CD14-positive monocyte (primary cell): Measurements from ENCODE around the gene TUBB3. TPM values are rescaled to one million over a fixed set of nuclear protein-coding genes. Genes with fewer than 3 reads are reported as not detected.

Experiments
- DNase-seq, 3 donors: peaks; one replicate each; pipeline ENCODE4 v3.0.0-alpha.2; 2011 to 2022
- H2AFZ ChIP-seq: 2 replicates; pipeline ENCODE4 v1.6.0; 2012; ENCODE audit warnings: mild to moderate bottlenecking, low read depth, low read length, inconsistent platforms; ENCODE audit not compliant: insufficient read depth, poor library complexity, severe bottlenecking
- H3K27ac ChIP-seq, 2 donors: 1 replicate in 1 of 2; 2 replicates in 1 of 2; pipeline ENCODE4 v1.5.1; 2012 to 2013; ENCODE audit warnings: low read length in 2 of 2, control low read depth in 1 of 2, inconsistent platforms in 1 of 2, low read depth in 1 of 2, mild to moderate bottlenecking in 1 of 2
- H3K27me3 ChIP-seq, 2 donors: one replicate each; pipeline versions ENCODE4 v1.6.0 to v1.6.1; 2011 to 2013; ENCODE audit warnings: low read length in 2 of 2; ENCODE audit not compliant: control insufficient read depth in 2 of 2, insufficient read depth in 2 of 2
- H3K36me3 ChIP-seq, 2 donors: replicated peaks in 1 of 2; 1 replicate in 1 of 2; 2 replicates in 1 of 2; pipeline versions ENCODE4 v1.5.1 to v1.6.1; 2012 to 2013; ENCODE audit warnings: low read length in 2 of 2, control low read depth in 1 of 2, inconsistent platforms in 1 of 2, mild to moderate bottlenecking in 1 of 2; ENCODE audit not compliant: insufficient read depth in 2 of 2, control insufficient read depth in 1 of 2
- H3K4me1 ChIP-seq, 2 donors: 1 replicate in 1 of 2; 2 replicates in 1 of 2; pipeline versions ENCODE4 v1.5.1 to v1.6.1; 2012 to 2013; ENCODE audit warnings: low read length in 2 of 2, control low read depth in 1 of 2, inconsistent platforms in 1 of 2, mild to moderate bottlenecking in 1 of 2, moderate library complexity in 1 of 2; ENCODE audit not compliant: insufficient read depth in 2 of 2, control insufficient read depth in 1 of 2
- H3K4me2 ChIP-seq: replicated peaks from 2 replicates; pipeline ENCODE3; 2012; ENCODE audit warnings: low read length, moderate library complexity, mild to moderate bottlenecking; ENCODE audit not compliant: poor library complexity, severe bottlenecking; ENCODE audit errors: extremely low read depth
- H3K4me3 ChIP-seq, 3 experiments: fragments of 200-600 bp in 1 of 3; sonication (generic) in 1 of 3; replicated peaks in 1 of 3; 1 replicate in 2 of 3; 2 replicates in 1 of 3; pipeline ENCODE4 v1.5.1; 2011 to 2013; ENCODE audit warnings: low read length in 3 of 3, mild to moderate bottlenecking in 3 of 3, control low read depth in 2 of 3, low read depth in 2 of 3, inconsistent platforms in 1 of 3, moderate library complexity in 1 of 3
- H3K79me2 ChIP-seq: 2 replicates; pipeline ENCODE4 v1.6.0; 2012; ENCODE audit warnings: mild to moderate bottlenecking, control low read depth, inconsistent platforms, low read length, moderate library complexity; ENCODE audit not compliant: insufficient read depth
- H3K9ac ChIP-seq: 2 replicates; pipeline ENCODE4 v1.6.0; 2017; ENCODE audit warnings: low read length, mild to moderate bottlenecking; ENCODE audit not compliant: insufficient read depth, poor library complexity, severe bottlenecking
- H3K9me3 ChIP-seq, 2 donors: replicated peaks in 1 of 2; 1 replicate in 1 of 2; 2 replicates in 1 of 2; pipeline versions ENCODE4 v1.5.1 to v1.6.1; 2012 to 2013; ENCODE audit warnings: low read length in 2 of 2, control low read depth in 1 of 2; ENCODE audit not compliant: control insufficient read depth in 1 of 2, insufficient read depth in 1 of 2
- H4K20me1 ChIP-seq: 2 replicates; pipeline ENCODE4 v1.6.0; 2012; ENCODE audit warnings: mild to moderate bottlenecking, low read length, control low read depth, moderate library complexity; ENCODE audit not compliant: insufficient read depth
- H3K27ac Mint-ChIP-seq, 7 donors: one replicate each; pipeline ENCODE4 v1.8.0; 2020; ENCODE audit warnings: mild to moderate bottlenecking in 7 of 7, mixed read lengths in 7 of 7, moderate library complexity in 6 of 7, inconsistent platforms in 2 of 7
- H3K27me3 Mint-ChIP-seq, 3 donors: one replicate each; pipeline ENCODE4 v1.8.0; 2021 to 2022; ENCODE audit warnings: low read depth in 3 of 3, mild to moderate bottlenecking in 3 of 3, mixed read lengths in 3 of 3, moderate library complexity in 3 of 3, inconsistent platforms in 1 of 3
- H3K36me3 Mint-ChIP-seq, 2 donors: one replicate each; pipeline ENCODE4 v1.8.0; 2020; ENCODE audit warnings: mixed read lengths in 2 of 2, inconsistent platforms in 1 of 2, mild to moderate bottlenecking in 1 of 2
- H3K4me1 Mint-ChIP-seq: one replicate; pipeline ENCODE4 v1.8.0; 2020; ENCODE audit warnings: mild to moderate bottlenecking, mixed read lengths
- H3K4me3 Mint-ChIP-seq, 2 donors: one replicate each; pipeline ENCODE4 v1.8.0; 2020; ENCODE audit warnings: mild to moderate bottlenecking in 2 of 2, mixed read lengths in 2 of 2, moderate library complexity in 1 of 2
- H3K9me3 Mint-ChIP-seq, 7 donors: one replicate each; pipeline ENCODE4 v1.8.0; 2020 to 2022; ENCODE audit warnings: mixed read lengths in 7 of 7, mild to moderate bottlenecking in 6 of 7, moderate library complexity in 6 of 7, inconsistent platforms in 2 of 7
- WGBS: methylation state at CpG from one replicate; pipeline ENCODE4 v1.1.5; 2013; ENCODE audit warnings: missing lambda C conversion rate; ENCODE audit not compliant: insufficient coverage; 5-methylcytosine and 5-hydroxymethylcytosine counted together
- intact Hi-C, 2 donors: fragments of 100-400 bp; cut with micrococcal nuclease; formaldehyde crosslinking; loops; one replicate each; pipeline versions ENCODE4 v1.15.0 to v1.15.1; 2023
- polyA plus RNA-seq, 3 donors: library from polyadenylated mRNA; depleted of rRNA in 1 of 3; unstranded in 2 of 3; stranded (reverse) in 1 of 3; fragments of 300-500 nt in 2 of 3; fragments of >200 nt in 1 of 3; fragmentation: Illumina TruSeq in 2 of 3; gene quantifications; 1 replicate in 2 of 3; 2 replicates in 1 of 3; pipeline ENCODE4 v1.2.3, GENCODE V29; 2012 to 2021
- TF ChIP-seq, protein P1 (sequence below): fragments of 200-600 bp; IDR thresholded peaks from one replicate; pipeline ENCODE4 v1.8.0; 2022; ENCODE audit warnings: antibody characterized with exemption, mild to moderate bottlenecking

TUBB3 gene
- polyA plus RNA-seq, 3 donors: 2.9 TPM; not detected in 2

DNA sequence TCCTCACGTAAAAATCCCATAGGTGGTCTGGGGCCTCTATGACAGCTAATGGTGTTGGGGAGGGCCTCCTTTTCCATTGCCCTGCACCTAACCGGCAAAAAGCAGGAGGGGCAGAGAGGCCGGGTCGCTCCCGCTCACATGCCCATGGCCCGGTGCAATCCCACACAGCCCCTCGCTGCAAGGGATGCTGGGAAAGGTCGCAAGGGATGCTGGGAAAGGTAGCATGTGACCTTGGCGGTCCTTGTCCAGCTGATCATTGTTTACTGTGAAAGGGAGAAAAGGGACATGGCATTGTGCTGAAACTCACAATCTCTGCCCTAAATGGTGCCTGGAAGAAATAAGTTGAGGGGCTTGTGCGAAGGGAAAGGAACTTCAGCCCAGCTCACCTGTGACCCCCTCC, 35.5 kb downstream of the TUBB3 start:
- peaks cover 64% of the 10 kb centered on the region for H3K4me1 Mint-ChIP-seq
- 95% methylated on average over 8 of the region's 10 CpGs for WGBS

DNA sequence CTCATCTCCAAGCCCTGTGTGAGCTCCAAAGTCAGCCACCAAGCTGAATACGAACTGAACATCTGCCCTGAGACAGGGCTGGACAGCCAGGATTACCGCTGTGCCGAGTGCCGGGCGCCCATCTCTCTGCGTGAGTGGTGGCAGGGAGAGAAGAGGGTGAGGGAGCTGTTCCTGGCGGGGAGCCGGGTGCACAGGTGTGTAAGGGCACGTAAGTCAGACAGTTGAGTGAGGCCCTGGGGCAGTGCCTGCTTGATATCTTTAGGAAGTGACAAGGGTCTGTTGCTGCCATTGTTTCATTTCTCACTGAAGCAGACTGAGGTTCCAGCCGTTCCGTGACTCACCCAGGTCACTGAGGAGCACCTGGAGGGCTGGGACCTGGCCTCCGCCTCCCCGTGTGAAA, 37.8 kb downstream of the TUBB3 start:
- Mint-ChIP-seq H3K4me3 (no peak overlapping the region), H3K27ac (peak overlapping the region in 2 of 7 donors; percentile 32 to 40), H3K4me1 (peaks cover 42% of the 10 kb centered on the region), H3K9me3 (peaks cover 0 to 3% (median 0%) of the 10 kb centered on the region in 7 donors), H3K27me3 (peaks cover 0 to 2% (median 0%) of the 10 kb centered on the region in 3 donors), H3K36me3 (peaks cover 59 to 84% of the 10 kb centered on the region in 2 donors)
- no peak for DNase-seq
- Histone ChIP-seq H3K27ac (no peak overlapping the region), H3K4me1 (peaks cover 36 to 41% of the 10 kb centered on the region in 2 donors), H3K9me3 (no peaks in the 10 kb centered on the region), H3K4me2 (no peak overlapping the region), H3K36me3 (peaks cover 65 to 77% of the 10 kb centered on the region in 2 donors), H4K20me1 (peaks cover 78% of the 10 kb centered on the region), H3K79me2 (peaks cover 57% of the 10 kb centered on the region), H2AFZ (no peak overlapping the region), H3K9ac (no peak overlapping the region), H3K27me3 (no peaks in the 10 kb centered on the region), H3K4me3 (no peak overlapping the region)
- TF ChIP-seq, protein P1, sequence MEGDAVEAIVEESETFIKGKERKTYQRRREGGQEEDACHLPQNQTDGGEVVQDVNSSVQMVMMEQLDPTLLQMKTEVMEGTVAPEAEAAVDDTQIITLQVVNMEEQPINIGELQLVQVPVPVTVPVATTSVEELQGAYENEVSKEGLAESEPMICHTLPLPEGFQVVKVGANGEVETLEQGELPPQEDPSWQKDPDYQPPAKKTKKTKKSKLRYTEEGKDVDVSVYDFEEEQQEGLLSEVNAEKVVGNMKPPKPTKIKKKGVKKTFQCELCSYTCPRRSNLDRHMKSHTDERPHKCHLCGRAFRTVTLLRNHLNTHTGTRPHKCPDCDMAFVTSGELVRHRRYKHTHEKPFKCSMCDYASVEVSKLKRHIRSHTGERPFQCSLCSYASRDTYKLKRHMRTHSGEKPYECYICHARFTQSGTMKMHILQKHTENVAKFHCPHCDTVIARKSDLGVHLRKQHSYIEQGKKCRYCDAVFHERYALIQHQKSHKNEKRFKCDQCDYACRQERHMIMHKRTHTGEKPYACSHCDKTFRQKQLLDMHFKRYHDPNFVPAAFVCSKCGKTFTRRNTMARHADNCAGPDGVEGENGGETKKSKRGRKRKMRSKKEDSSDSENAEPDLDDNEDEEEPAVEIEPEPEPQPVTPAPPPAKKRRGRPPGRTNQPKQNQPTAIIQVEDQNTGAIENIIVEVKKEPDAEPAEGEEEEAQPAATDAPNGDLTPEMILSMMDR: no peak
- intact Hi-C loops: no loop called here
- over 99% methylated on average over 13 of the region's 13 CpGs for WGBS

More for the DNA sequence above, 35.5 kb downstream of the TUBB3 start:
- Histone ChIP-seq H4K20me1 (peaks cover 63% of the 10 kb centered on the region), H3K79me2 (peaks cover 66% of the 10 kb centered on the region), H3K9me3 (no peaks in the 10 kb centered on the region), H3K36me3 (peaks cover 42 to 60% of the 10 kb centered on the region in 2 donors), H3K4me2 (peak overlapping the region; percentile 80), H3K4me1 (peaks cover 58 to 65% of the 10 kb centered on the region in 2 donors), H2AFZ (no peak overlapping the region), H3K27me3 (no peaks in the 10 kb centered on the region), H3K27ac (peak overlapping the region; percentile 66 to 81), H3K9ac (no peak overlapping the region), H3K4me3 (peak overlapping the region in 1 of 3 experiments; percentile 83)
- TF ChIP-seq, protein P1: no peak
- Mint-ChIP-seq H3K4me3 (peak overlapping the region; percentile 90 to 93), H3K9me3 (peaks cover 0 to 3% (median 0%) of the 10 kb centered on the region in 7 donors), H3K36me3 (peaks cover 56 to 77% of the 10 kb centered on the region in 2 donors), H3K27ac (peak overlapping the region in 3 of 7 donors; percentile 68 to 91 (median 72)), H3K27me3 (peaks cover 0 to 7% (median 0%) of the 10 kb centered on the region in 3 donors)
- intact Hi-C loops: no loop called here
- no peak for DNase-seq
